Hematopoietic multipotent progenitor cell treated with erythropoietin and hydrocortisone succinate and interleukin-3 and kit ligand, for 4 days (in vitro differentiated cells): Measurements from ENCODE around the gene DHTKD1.
A peak's percentile ranks its signal among the peaks of the same experiment; 100 is the strongest.
"Not testable (repeated sequence)": the region's sequence is repeated elsewhere in the genome, so short reads cannot be mapped to it uniquely, and the experiment has no call there.

Source experiments
- DNase-seq: peaks from one replicate; pipeline ENCODE4 v3.0.0-alpha.2; 2015

The DHTKD1 gene

DNA sequence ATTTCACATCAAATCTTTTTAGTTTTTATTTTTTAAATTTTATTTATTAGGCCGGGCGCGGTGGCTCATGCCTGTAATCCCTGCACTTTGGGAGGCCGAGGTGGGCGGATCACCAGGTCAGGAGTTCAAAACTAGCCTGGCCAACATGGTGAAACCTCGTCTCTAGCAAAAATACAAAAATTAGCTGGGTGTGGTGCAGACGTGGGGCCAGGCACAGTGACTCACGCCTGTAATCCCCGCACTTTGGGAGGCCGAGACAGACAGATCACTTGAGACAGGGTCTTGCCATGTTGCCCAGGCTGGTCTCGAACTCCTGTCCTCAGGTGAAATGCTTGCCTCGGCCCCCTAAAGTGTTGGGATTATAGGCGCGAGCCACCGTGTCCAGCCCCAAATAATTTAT lies 2.7 kb downstream of the DHTKD1 start:
- DNase-seq, result not testable (repeated sequence)

DNA sequence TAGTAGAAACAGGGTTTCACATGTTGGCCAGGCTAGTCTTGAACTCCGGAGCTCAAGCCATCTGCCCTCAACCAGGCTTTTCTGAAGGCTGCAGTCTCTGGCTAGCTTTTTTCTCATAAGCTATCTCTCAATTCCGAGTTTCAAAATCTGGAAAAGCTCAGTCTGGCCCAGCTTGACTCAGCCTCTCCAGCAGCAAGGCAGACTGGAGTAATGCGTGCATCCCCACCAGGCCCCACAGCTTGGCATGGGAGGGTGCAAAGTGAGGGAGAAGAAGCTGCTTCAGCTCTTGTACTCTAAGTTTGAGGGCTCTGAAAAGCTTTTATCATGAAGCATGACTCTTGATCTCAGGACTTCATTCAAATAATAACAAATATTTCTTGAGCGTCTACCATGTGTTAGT lies 4.8 kb downstream of the DHTKD1 start:
- DNase-seq, result no peak

DNA sequence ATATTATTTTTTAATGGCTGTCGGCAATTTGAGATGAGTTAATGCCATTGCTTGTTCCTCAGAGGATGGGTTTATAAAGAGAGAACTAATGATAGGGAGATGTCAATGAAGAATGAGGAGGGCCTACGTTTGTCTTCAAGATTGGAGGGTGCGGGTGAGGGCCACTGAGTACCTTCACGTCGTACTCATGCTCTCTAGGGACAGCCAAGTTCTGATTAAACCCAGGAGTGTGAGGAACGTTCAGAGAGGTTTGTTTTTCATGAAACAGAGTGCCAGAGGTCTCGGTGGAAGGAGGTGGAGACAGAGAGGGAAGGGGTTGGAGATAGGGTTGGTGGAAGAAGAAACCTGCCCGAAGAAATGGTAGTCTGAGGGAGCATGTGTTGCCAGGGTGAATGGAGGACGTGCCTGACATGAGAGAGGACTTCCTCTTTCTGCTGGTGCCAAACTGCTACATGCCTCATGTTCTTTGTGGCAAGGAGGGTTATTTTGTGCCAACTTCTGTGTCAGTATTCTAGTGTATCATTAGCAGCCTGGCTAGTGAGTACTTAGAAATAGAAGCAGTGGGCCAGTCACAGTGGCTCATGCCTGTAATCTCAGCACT lies 8.9 kb downstream of the DHTKD1 start:
- peak; percentile 81 for DNase-seq

DNA sequence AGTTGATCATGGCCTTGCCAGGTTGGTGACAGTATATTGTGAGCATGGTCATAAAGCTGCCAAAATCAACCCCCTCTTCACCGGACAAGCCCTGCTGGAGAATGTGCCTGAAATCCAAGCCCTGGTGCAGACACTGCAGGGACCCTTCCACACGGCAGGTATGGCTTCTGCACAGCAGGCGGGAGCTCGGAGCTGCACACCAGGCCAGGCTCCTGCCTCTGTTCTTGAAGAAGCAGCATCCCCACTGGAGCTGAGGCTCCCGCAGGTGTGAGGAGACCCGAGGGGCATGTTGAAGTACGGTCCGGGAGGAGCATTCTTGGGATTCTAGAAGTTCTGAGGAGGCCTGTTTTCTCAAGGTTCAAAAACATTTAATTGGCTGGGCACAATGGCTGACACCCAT lies 12.7 kb downstream of the DHTKD1 start:
- DNase-seq, result no peak

DNA sequence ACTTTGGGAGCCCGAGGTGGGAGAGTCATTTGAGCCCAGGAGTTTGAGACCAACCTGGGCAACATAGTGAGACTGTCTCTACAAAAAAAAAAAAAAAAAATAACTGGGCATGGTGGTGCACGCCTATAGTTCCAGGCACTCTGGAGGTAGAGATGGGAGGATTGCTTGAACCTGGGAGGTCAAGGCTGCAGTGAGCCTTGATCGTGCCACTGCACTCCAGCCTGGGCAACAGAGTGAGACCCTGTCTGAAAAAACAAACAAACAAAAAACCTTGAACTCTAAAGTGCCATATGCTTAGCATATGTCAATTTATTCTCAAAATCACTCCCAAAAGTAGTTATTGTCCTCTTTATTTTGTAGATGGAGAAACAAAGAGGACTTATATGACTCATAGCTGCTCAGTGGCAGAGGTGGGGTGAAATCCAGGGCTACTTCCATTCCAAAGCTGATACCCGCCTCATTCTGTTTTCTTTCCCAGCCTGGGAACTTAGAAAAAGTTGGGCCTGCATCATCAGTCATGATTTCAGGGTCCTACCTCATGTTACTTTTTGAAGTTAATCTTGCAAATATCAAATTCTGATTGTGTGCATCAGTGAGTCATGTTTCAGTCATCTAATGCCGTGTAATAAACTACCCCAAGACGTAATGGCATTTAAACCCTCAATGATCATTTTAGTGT lies 13.3 kb downstream of the DHTKD1 start:
- no peak for DNase-seq

DNA sequence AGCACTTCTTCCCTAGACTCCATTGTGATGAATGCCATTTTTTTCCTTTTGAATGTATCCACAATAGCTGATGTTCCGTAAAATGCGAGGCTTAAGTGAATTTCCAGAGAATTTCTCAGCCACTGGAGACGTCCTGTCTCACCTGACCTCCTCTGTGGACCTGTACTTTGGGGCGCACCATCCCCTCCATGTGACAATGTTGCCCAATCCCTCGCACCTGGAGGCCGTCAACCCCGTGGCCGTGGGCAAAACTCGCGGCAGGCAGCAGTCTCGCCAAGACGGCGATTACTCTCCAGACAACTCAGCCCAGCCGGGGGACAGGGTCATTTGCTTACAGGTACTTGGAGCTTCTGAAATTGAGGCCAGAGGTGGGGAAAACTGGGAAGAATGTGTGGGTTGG lies 20.2 kb downstream of the DHTKD1 start:
- DNase-seq, result no peak

DNA sequence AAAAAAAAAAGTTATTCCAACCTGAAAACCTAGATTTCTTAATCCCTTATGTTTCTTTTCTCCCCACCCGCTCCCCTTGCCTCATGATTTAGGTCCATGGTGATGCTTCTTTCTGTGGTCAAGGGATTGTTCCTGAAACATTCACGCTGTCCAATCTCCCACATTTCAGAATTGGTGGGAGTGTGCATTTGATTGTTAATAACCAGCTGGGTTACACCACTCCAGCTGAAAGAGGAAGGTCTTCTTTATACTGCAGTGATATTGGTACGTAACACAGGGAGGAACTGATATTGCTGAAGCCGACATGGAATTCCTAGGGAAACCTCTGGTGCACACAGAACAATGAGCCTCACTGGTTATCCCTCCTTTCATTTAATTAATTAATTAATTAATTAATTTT lies 22.7 kb downstream of the DHTKD1 start:
- DNase-seq, result no peak

DNA sequence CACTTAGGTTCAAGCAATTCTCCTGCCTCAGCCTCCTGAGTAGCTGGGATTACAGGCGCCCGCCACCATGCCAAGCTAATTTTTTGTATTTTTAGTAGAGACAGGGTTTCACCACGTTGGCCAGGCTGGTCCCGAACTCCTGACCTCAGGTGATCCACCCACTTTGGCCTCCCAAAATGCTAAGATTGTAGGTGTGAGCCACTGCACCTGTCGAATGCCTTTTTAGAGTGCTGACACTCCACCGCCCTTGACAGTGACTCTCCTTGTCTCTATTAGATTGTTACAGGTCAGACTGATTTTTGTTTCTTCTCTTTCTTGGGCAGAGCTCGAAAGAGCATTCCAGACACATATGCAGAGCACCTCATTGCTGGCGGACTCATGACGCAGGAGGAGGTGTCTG lies 28.6 kb downstream of the DHTKD1 start:
- DNase-seq, result not testable (repeated sequence)

DNA sequence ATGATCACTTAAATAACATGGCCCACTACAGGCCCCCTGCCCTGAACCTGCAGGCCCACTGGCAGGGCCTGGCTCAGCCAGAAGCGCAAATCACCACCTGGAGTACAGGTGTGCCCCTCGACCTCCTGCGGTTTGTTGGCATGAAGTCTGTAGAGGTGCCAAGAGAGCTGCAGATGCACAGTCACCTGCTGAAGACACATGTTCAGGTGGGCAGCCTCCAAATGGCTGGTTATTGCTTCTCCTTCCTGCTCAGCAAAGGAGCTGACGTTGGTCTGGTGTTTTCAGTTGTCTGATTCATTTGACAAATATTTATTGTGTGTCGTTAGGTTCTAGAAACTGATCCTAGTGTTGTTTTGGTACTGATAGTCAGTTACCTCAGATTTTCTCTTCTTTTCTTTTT lies 29.0 kb downstream of the DHTKD1 start:
- DNase-seq, result no peak

DNA sequence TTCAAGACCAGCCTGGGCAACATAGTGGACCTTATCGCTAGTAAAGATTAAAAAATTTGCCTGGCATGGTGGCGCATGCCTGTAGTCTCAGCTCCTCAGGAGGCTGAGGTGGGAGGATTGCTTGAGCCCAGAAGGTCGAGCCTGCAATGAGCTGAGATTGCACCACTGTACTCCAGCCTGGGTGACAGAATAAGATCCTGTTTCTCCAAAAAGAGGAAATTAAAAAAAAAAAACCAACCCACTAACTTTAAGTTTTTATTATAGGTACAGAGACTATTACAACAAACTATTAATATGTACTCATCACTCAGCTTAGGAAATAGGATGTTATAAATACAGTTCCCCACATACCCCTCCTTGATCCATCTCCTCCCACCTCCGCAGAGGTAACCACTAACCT lies 30.2 kb downstream of the DHTKD1 start:
- no peak for DNase-seq

DNA sequence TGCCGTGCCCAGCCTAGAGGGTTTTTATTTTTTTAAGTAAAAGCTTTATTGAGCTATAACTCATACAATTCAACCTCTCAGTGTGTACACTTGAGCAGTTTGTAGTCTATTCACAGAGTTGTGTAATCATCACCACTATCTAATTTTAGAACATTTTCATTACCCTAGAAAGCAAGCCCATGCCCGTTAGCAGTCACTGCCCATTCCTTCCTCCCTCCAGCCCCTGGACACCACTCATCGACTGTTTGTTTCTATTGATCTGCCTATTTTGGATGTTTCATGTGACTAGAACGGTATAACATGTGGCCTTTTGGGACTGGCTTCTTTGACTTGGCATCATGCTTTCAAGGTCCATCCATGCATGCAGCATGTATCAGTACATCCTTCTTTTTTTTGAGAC lies 35.0 kb downstream of the DHTKD1 start:
- no peak for DNase-seq

DNA sequence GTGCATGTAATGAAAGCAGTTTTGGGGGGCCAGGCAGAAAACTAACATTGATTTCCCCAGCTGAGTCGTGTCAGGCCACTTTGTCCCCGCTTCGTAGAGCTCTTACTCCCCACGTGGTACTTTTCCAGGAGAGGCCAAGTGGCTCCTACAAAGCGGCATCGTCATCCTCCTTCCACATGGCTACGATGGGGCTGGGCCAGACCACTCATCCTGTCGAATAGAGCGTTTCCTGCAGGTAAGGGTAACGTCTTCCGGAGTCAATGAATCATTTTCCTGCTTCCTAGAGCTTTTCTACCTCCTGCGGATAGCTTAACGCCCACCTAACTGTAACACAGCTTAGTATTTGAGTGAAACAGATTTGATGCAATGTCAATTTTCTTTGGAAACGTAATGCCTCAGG lies 39.0 kb downstream of the DHTKD1 start:
- no peak for DNase-seq

DNA sequence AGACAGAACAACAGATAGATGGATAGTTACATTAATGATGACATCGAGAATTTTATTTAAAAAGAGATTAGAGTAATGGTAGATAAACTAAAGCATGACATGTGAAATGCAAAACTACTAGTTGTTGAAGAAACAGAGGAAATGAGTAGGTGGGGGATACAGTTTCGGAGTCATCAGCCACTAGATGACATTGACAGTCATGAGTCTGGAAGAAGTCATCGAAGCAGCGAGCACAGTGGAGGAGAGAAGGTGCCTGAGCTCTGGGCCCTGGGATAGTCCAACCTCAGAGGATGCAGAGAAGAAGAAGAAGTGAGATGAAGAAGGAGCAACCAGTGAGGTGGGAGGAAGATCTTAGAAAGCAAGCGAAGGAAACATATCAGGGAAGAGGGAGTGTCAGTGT lies 40.5 kb downstream of the DHTKD1 start:
- DNase-seq, result no peak

DNA sequence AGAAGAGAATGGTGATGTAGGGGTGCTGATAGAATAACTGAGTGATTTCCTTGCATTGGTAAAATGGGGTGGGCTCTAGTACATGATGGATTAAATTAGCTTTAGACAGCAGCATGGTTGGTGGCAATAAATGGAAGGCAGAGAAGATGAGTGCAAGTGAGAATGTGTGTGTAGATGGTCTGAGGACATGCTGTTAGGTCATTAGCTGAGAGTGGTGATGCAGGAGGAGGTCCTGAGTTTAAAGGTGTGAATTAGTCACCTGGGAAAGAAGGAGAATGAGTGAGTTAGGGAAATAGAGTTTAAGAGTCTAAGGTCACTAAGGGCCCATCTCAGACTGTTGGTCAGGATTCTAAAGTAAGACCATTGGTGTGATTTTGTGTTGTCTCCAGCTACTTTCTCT lies 42.8 kb downstream of the DHTKD1 start:
- DNase-seq, result no peak

DNA sequence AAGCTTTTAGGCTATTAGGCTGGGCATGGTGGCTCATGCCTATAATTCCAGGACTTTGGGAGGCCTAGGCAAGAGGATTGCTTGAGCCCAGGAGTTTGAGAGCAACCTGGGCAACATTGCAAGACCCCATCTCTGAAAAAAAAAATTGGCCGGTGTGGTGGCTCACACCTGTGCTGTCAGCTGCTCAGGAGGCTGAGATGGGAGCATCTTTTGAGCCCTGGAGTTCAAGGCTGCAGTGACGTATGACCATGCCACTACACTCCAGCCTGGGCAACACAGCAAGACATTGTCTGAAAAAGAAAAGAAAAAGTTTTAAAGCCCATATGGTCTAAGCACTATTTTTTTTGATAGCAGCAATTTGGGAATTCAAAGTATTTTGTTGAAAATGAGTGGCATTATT lies 44.9 kb downstream of the DHTKD1 start:
- no peak for DNase-seq

DNA sequence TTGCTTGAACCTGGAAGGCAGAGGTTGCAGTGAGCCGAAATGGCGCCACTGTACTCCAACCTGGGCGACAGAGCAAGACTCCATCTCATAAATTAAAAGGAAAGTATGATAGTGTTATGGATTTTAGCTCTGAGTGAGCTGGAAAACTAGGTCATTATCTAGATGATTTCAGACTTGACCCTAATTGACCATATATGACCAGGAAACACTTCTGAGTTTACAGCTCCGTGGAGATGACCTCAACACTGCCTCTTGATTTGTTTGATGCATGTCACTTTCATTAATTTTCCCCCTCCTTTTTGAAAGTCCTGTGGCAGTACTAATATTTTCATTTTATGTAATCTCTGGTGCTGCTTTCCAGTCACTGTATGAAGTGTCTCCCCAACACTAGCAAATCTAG lies 52.9 kb downstream of the DHTKD1 start:
- no peak for DNase-seq

DNA sequence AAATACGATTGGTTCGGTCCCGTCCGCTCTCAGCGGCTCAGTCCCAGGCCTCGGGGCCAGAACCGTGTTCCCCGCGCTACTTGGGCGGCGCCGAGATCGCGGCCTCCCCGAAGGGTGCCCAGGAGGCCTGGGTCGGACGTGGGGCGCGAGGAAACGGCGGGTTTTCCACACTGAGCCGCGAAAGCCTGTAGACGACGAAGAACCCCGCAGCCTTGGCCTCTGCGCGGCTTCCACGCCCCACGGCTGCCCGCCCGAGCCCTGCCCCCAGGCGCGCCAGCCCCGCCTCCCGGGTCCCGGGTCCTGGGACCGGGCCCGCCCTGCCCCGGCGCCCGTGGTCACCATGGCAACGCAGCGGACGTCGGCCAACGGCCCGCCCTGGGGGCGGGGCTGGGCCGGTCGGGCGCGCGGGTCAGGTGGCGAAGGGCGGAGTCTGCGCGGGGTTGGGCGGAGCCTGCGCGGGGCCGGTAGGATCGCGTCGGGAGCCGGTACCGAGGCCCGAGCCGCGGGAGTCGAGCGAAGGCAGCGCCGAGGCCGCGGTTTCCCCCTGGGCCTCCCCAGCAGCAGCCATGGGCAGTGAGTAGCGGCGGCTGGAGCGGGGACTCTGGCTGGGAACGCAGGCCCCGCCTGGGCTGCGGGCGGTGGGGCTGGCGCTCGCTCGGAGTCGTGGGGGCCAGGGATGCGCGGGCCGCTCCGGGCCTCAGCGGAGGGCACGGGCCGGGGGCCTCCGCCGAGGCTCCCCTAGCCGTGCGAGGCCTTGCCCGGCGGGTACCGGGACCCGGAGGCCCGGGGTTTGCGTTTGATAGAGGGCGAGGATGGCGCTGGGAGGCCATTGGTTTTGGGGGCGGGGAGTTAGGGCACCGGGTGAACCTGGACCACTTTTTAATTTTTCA lies 60.7 kb downstream of the DHTKD1 start, which contains the start of gene SEC61A2:
SEC61A2 (plus strand) TSS at position 456 of the 890 bp plus-strand sequence; CDS start at position 567, 111 bp downstream.
- DNase-seq, result peak; percentile 97

DNA sequence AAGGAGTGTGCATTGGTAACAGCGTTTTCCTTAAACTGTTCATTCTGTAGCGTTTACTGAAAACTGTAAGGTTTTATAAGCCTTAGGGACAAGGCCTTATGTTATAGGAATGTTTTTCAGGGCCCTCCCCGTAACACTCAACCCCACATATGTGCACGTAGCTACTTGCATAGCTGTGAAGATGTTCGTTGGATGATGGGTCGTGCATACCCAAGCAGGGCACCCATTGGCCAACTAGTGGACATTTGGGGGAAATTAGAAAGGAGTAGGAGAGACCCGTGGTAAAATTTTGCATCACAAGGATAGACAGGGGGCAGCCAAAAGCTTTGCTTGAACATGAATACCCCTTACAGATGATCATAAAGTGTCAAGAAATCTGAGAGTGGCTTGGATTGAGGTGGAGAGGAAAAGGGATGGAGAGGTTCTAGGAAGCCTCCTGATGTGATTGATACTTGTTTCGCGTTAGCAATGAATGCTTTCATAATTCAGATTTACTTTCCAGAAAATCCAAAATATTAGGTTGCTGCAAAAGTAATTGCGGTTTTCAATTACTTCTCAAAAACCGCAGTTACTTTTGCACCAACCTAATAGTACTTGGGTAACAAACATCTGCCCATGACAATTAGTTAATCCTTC lies 61.6 kb downstream of the DHTKD1 start:
- DNase-seq, result peak; percentile 93

DNA sequence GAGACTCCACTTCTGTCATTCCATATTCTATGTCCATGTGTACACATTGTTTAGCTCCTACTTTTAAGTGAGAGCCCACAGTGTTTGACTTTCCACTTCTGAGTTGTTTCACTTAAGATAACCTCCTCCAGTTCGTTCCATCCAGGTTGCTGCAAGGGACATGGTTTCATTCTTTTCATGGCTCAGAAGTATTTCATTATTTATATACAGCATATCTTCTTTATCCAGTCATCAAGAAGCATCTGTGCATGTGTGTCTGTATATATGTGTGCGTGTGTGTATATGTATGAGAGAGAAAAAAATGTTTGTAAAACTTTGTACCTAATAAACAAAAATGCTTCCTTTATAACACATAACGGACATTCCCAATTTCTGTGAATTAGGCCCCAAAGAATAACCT lies 66.9 kb downstream of the DHTKD1 start:
- DNase-seq, result no peak

DNA sequence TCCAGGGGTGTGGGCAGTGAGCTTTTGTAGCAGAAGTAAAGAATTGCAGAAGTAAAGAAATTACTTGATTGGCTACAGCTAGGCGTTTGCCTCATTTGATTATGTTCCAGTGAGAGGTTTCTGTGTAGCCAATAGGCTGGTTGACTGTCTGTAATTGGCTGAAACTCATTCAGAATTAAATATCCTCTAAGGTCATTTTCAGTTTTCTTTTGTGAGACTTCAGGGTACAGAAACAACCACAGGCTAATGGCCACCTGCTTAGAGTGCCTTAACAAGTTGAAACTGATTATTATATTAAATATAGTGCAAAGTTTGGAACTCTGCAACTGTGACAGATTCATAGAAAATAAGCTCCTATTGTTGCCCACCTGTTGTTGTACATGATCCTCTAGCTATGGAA lies 71.3 kb downstream of the DHTKD1 start:
- DNase-seq, result no peak

DNA sequence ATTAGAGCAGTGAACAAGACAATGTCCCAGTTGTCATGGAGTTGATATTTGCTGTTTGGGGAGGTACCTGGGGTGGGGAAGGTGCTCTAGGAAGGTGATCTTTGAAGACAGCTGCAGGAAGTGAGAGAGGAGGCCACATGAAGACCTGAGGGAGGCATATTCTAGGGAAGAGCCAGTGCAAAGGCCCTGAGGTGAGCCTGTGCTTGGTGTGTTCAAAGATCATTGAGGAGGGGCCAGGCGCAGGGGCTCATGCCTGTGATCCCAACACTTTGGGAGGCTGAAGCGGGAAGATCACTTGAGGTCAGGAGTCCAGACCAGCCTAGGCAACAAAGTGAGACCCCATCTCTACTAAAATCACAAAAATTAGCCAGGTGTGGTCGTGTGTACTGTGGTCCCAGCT lies 75.8 kb downstream of the DHTKD1 start:
- no peak for DNase-seq

DNA sequence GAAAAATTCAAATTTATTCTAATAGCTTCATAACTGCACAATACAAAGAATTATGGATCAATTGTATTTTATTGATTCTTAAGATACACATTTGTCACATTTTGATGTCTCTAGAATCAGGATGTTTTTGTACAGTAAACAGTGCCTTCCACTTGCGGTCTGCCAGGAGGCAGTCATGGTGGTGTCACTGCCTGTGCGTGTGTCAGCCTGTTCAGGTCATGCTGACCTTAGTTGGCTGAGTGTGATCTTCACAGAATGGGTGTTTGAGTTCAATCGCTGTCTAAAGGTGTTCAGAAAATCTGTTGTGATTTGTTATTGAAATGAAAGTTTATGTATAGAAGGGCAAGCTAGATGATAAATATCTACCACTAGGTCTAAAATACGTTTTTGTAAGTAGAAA lies 81.4 kb downstream of the DHTKD1 start:
- no peak for DNase-seq

DNA sequence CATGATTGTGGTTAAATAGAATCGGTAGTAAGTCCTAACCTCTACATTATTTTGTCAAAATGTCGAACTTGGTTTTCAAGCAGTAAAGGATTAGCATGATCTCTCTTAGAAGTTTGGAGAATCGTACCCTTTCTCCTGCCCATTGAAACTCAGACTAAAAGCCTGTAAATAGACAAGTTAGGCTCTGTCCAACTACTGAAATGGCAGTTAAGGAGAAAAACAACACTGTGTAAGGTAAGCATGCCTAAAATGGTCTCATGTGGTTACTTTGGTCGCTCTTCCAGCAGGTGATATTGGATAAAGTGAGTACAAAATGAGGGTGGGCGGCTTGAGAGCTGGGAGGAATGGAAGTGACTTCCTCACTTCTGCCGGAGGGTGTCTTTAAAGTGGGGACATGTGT lies 85.8 kb downstream of the DHTKD1 start:
- DNase-seq, result no peak
